ENCODE data around the gene KLHL33.
A peak's percentile ranks its signal among the peaks of the same experiment; 100 is the strongest.

KLHL33 gene

DNA sequence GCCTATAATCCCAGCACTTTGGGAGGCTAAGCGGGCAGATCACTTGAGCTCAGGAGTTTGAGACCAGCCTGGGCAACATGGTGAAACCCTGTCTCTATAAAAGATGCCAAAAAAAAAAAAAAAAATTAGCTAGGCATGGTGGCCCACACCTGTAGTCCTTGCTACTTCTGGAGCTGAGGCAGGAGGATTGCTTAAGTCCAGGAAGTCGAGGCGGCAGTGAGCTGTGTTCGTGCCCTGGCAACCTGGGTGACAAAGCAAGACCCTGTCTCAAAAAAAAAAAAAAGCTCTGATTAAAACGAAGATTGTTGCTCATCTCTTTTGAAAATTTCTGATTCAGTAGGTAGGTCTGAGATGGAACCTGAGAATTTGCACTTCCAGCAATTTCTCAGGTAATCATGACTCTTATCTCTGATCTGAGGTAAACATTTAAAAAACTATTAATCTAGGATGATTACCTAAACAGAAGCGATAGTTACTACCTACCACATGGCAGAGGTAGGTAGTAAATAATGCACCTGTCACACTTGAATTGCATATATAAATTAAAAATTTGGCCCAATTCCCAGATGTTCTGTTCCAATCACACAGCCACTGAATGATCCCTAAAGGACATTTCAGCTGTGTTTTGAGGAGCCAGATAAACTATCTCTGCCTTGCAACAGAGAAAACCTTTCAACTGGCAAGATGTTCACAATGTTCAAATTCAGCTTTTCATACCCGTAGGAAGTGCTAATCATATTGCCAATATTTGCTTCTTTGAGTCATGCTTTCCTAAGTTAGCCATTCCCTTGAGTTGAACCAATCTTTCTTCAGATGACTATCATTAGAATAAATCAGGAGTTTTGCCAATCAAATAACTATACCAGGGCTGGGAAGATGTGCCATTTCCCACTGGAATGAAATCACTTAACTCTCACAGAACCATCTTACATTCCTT lies 18.4 kb downstream of the KLHL33 start:
- FAIRE-seq (no peak), DNase-seq (ENCODE audit: insufficient read length, low spot score) (no peak)

- DNase-seq (ENCODE audit: insufficient read length, low spot score) (no peak), FAIRE-seq (peak; percentile 66)
Observed at GRCh38 chr14:20416223-20416622, 19.7 kb downstream of the KLHL33 start.

DNA sequence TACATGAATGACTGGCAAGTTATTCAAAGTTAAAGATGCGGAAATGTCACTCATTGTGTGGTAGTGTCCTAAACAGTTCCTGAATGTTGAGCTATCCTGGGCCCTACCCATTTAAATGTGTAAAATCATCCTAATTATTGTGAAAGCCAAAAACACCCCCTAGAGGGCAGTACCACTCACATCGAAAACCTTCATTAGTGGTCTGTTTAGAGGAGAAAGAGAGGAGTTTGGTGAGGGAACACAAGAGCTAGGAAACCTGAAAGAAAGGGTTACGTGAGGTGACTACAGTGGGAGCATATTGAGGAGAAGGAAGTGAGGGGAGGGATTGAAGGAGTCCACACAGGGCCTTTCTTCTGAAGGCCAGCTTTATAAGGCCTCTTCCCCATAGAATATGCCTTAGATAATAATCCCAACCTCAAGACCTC lies 20.2 kb downstream of the KLHL33 start:
- FAIRE-seq: peak; percentile 87
- no peak for DNase-seq (ENCODE audit: insufficient read length, low spot score)

- no peak for DNase-seq (ENCODE audit: insufficient read length, low spot score)
- FAIRE-seq: peak; percentile 91
Observed at GRCh38 chr14:20413744-20414082, 22.3 kb downstream of the KLHL33 start.

- FAIRE-seq: peak; percentile 77
- DNase-seq (ENCODE audit: insufficient read length, low spot score): no peak
Observed at GRCh38 chr14:20412876-20413743, 22.9 kb downstream of the KLHL33 start, which contains the start of gene TEP1. TEP1 (minus strand) TSS chr14:20413501; CDS start chr14:20408439, 5,062 bp downstream.

DNA sequence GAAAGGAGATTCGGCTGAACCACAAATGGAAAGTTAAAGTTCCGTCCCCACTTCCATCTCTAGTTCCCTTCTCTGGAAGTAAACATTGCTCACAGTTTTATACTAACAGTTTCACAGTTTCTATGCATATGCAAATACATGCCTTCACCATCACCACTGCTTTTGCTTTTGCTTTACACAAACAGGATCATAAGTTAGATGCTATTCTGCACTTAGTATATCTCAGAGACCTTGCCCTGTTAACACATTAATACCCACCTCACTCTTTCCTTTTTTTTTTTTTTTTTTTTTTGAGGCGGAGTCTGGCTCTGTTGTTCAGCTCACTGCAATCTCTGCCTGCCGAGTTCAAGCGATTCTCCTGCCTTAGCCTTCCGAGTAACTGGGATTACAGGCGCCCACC lies 23.6 kb downstream of the KLHL33 start:
- FAIRE-seq: peak; percentile 91

DNA sequence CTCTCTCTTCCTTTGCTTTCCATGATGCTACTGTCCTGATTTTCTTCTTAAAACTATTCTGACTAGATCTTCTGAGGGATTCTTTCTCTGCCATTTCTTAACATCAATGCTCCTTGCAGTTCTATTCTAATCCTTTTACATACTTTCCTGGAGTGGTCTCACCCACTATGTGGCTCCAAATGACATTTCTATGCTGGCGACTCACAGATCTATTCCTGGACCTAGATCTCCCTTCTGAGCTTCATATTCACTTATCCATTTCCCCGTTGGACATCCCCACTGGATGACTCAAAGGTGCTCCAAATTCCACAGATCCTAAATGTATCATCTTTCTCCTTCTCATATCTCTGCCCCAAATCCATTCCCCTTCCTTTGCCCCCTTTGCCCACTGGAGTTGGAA lies 26.7 kb downstream of the KLHL33 start:
- FAIRE-seq (no peak), DNase-seq (ENCODE audit: insufficient read length, low spot score) (no peak)

More for the DNA sequence above, 23.6 kb downstream of the KLHL33 start:
- no peak for DNase-seq (ENCODE audit: insufficient read length, low spot score)

DNA sequence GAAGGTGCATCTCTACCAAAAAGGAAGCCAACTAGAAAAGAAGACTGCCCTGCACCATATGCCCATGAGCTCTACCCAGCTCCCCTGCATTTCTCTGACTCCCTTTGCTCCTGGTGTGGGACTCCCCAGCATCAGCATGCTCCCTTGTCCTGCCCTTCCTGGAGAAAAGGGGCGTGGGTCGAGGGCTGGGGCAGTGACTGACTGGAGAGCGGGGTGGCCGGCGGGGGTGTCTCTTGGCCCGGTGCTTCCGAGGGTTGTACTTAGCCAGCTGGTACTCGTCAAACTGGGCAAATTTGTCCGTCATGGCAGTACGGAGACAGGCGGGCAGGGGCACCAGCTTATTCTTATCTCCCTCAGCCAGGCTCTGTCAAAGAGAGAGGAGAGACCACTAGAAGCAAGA lies 32.4 kb downstream of the KLHL33 start:
- FAIRE-seq: no peak
- no peak for DNase-seq (ENCODE audit: insufficient read length, low spot score)

- DNase-seq (ENCODE audit: insufficient read length, low spot score) (no peak), FAIRE-seq (no peak)
Observed at GRCh38 chr14:20400965-20401593, 34.9 kb downstream of the KLHL33 start.

- no peak for DNase-seq (ENCODE audit: insufficient read length, low spot score)
- no peak for FAIRE-seq
Observed at GRCh38 chr14:20400589-20400964, 35.4 kb downstream of the KLHL33 start.

- FAIRE-seq (no peak), DNase-seq (ENCODE audit: insufficient read length, low spot score) (no peak)
Observed at GRCh38 chr14:20397511-20397910, 38.5 kb downstream of the KLHL33 start.

GRCh38 chr14:20391505-20391904 lies 44.5 kb downstream of the KLHL33 start:
- DNase-seq (ENCODE audit: insufficient read length, low spot score): no peak
- no peak for FAIRE-seq

DNA sequence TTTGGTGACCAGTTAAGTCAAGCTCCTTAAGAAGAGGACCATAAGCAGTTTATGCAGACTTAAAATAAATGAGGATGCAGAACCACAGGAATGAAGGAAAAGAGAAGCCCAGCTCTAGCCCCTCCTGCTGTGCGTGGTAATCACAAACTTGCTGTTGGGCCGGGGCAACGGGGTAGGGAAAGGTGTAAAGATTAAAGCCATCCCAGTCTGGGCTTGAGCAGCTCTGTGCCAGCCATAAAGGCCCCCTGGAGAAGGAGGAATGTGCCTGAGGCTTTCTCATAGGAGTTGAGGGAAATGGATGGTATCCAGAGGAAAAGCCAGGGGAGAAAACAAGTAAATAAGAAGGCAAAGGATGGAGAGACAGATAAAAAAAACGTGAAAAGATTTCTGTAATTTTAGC lies 47.8 kb downstream of the KLHL33 start:
- FAIRE-seq (no peak), DNase-seq (ENCODE audit: insufficient read length, low spot score) (no peak)

- no peak for FAIRE-seq
- DNase-seq (ENCODE audit: insufficient read length, low spot score): no peak
Observed at GRCh38 chr14:20387576-20387975, 48.4 kb downstream of the KLHL33 start.

- no peak for DNase-seq (ENCODE audit: insufficient read length, low spot score)
- FAIRE-seq: no peak
Observed at GRCh38 chr14:20386276-20386855, 49.6 kb downstream of the KLHL33 start.

DNA sequence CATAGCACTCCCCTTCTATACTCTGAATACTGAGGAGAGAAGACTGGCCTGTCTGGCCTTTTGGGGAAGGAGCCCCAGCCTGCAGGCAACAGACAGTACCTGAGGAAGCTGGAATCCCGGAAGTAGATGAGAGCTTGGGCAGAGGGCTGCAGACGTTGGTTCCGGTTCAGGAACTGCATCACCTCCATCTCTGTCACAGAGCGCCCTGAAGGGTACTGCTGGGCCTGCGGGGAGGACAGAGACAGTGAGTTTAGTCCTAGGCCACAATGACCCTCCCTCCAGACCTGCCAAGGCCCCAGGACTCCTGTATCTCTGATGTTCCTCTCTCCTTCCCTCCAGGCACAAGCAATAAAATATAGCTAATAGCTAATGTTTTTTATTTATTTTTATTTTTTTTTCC lies 51.1 kb downstream of the KLHL33 start:
- FAIRE-seq (no peak), DNase-seq (ENCODE audit: insufficient read length, low spot score) (no peak)

DNA sequence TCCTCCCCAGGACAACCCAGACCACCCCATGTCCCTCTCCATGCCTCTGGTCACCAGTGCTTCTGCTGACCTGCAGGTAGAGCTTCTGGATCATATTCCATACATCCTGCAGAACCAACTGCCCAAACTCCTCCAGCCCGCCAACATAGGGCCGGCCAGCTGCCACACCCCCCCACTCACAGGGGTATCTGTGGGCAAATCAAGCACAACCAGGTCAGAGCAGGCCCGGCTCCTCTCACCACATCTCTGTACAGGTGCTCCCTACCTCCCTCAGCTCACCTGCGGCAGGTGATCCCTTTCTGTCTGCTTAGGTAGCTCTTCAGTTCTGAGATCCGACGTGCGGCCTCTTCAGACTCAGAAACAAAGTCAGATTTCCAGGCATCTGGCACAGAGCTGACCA lies 51.6 kb downstream of the KLHL33 start:
- FAIRE-seq: no peak
- no peak for DNase-seq (ENCODE audit: insufficient read length, low spot score)

GRCh38 chr14:20383636-20384035 lies 52.3 kb downstream of the KLHL33 start:
- DNase-seq (ENCODE audit: insufficient read length, low spot score) (no peak), FAIRE-seq (no peak)

- FAIRE-seq (no peak), DNase-seq (ENCODE audit: insufficient read length, low spot score) (no peak)
Observed at GRCh38 chr14:20383032-20383431, 52.9 kb downstream of the KLHL33 start.

DNA sequence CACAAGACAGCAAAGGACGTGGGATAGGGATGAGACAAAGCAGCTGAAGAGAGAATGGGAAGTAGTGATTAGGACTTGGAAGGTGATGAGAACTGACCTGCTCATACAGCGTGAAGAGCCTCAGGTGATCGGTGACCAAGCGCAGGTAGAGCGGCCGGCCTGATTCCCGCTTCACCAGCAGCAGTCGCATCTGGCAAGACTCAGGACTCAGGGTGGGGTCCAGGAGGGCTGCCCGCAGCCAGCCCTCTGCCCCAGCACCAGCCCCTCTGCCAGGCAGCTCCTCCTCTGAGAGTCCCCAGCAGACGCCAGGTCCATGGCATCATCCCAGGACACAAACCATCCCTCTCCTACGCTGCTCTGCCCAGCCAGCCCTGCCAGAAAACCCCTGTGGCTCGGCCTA lies 53.4 kb downstream of the KLHL33 start:
- no peak for DNase-seq (ENCODE audit: insufficient read length, low spot score)
- no peak for FAIRE-seq

GRCh38 chr14:20381341-20381740 lies 54.6 kb downstream of the KLHL33 start:
- no peak for DNase-seq (ENCODE audit: insufficient read length, low spot score)
- no peak for FAIRE-seq

All from GM19239 (cell line).